ENCODE data around the gene SIAH2.

The SIAH2 gene

GRCh38 chr3:150775001-150775599 is 12.1 kb upstream of the SIAH2 start:
- no peak for DNase-seq (ENCODE audit: low read depth in 2 of 2)

GRCh38 chr3:150773616-150774192 is 10.7 kb upstream of the SIAH2 start:
- no peak for DNase-seq (ENCODE audit: low read depth in 2 of 2)

DNA sequence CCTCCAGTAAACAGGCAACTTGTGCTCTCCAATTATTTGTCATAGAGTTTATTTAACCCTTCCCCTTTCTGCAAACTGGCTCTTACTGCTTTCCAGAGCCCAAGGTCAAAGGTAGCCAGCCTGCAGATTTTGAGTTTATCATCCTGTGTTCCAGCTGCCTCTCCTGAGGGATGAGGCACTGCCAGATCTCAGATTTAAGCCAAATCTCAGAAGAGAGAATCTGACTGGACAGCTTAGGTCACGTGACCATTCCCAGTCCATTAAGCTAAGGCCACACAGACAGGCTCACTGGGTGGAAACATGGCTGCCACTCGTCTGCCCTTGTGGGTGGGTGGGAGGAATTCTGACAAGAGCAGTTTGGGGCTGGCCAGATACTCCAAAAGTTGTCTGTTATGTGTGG is 8.6 kb upstream of the SIAH2 start:
- DNase-seq (ENCODE audit: low read depth in 2 of 2): no peak

DNA sequence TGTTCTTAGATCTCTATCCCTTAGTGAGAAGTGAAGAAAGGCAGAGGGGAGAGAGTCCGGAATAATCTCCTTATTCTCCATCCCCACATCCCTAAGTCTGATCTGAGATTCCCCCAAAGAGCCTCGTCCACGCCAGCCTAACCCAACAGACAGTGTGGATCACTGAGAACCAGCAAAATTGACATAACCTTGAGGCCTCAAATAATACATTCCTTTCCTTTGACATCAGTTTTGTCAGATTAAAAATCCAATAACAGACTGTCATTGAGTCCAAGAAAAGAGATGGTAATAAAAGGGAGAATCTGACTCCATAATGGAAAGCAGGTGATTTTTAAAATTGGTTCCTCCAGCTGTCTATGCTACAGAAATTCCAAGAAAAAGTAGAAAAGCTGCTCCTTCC is 7.7 kb upstream of the SIAH2 start:
- no peak for DNase-seq (ENCODE audit: low read depth in 2 of 2)

GRCh38 chr3:150766742-150767141 is 3.8 kb upstream of the SIAH2 start:
- no peak for DNase-seq (ENCODE audit: low read depth in 2 of 2)

DNA sequence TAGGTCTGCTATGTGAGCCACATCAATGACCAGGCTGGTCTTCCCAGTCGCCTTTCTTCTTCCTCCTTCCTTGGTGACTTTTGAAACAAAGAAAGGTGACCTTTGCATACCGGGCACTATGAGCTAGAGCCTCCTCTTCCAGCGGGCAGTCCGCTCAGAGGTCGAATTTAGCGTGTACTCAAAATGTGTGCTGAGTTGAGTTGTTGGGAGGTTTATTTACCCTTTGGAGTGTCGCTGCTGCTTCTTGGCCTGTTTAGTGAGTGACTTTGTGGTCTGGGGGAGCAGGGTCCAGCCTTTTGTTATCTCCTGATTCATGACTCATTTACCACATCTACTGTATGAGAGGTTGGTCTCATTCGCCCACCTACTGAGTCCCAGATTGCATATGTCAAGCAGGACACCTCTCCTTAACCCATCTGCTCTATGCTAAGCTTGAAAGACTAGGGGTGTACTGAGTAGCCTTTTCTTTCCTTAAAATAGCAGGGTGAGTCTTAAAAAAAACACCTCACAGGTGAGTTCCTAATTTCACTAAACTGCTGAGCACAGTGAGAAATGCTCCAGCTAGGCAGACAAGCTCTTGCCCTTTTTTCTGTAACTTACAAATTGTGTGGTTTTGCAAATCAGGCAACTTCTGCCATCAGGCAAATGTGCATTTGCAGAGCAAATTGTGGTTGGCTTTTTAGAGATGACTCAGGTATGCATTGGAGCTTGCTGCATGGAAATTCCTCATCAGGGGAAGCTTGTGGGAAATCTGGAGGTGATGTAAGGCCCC is 3.2 kb upstream of the SIAH2 start:
- no peak for DNase-seq (ENCODE audit: low read depth in 2 of 2)

- no peak for DNase-seq (ENCODE audit: low read depth in 2 of 2)
These were observed 2.0 kb upstream of the SIAH2 start for GRCh38 chr3:150764967-150765366.

GRCh38 chr3:150764566-150764965 is 1.6 kb upstream of the SIAH2 start:
- DNase-seq (ENCODE audit: low read depth in 2 of 2): no peak

DNA sequence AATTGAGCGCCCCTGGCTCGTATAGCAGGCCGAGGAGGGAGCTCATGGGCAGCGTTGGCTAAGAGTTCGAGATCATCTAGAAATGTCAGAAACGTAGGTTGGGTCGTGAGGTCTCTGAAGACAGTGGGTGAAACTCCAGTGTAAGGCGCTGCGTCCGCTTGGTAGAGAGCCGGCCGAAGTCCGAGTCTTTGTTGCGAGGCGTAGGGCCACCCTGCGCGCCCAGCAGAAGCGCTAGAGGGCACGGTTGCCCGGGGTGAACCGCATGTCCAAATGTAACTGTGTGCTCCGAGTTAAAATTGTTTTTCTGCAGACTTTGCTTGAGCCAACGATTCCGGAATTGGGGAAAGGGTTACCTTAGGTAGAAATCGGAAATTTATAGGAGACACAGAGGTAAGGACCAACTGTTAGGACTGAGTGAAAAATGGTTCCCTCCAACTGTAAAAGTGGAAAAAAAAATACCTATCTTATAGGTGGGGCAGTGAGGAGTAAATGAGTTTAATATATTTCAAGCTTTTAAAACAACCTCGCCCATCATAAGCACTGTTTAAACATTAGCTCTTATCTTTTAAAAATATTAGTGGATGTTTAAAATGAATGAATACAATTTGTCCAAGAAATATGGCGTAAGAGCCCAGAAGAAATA is 993 bp upstream of the SIAH2 start:
- DNase-seq (ENCODE audit: low read depth in 2 of 2): peak; percentile 30 to 43

DNA sequence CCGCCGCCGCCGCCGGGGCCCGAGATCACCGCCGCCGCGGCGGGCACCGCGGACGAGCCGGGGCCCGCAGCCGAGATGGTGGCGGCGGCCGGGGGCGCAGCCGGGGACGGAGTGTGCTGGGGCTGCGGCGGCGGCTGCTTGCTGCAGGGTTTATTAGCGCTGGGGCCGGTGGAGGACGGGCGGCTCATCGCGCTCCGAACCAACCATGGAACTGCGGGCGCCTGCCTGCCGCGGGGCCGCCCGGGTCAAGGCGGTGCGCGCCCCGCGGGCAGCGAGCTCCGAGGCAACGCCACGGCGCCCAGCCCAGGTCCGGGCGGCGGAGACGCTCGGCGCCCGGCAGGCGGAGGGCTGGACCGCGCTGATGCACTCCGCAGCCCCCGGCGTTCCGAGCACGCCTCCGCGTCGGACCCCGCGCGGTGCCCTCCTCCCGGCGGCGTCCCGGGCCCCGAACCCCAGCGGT is 277 bp downstream of the SIAH2 start:
- no peak for DNase-seq (ENCODE audit: low read depth in 2 of 2)

DNA sequence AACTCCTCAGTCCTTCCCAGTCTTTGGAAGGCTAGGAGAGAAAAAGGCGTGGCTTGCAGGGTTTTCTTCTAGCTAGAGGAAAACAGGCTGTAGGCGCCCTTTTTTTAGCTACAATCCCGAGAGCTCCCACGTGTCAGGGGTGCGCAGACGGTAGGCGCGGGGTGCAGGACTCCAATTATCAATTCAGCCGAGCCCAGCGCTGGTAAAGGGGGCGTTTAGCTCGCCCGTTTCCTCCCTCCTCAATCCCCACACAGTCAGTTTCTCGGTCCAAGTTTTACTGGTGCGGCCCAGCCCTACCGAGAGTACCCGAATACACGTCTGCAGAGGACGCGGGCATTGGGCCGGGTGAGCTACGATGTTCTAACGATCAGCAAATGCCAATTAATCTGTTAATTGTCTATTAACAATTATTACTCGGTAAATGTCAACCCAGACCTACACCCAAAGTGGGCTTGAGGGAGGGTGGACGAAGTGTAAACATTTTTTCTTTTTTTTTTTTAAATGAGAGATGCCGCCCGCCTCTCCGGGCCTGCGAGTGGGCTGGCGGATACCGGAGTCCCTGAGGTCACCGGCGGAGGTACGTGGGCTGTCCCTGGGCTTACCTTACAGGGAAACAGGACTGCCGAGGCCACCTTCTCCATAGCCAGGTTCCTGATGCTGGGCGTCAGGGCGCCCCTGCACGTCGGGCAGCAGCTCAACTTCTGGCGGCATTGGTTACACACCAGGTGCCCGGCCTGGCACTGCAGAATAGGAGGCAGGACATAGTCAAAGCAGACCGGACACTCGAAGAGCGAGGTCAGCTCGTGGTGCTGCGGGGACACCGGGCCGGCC is 923 bp downstream of the SIAH2 start:
- no peak for DNase-seq (ENCODE audit: low read depth in 2 of 2)

GRCh38 chr3:150760431-150761200 is 2.4 kb downstream of the SIAH2 start:
- peak in 1 of 2 donors; percentile 42 for DNase-seq (ENCODE audit: low read depth in 2 of 2)

- DNase-seq (ENCODE audit: low read depth in 2 of 2): no peak
These were observed 3.0 kb downstream of the SIAH2 start for GRCh38 chr3:150759947-150760346.

GRCh38 chr3:150759319-150759718 is 3.6 kb downstream of the SIAH2 start:
- no peak for DNase-seq (ENCODE audit: low read depth in 2 of 2)

DNA sequence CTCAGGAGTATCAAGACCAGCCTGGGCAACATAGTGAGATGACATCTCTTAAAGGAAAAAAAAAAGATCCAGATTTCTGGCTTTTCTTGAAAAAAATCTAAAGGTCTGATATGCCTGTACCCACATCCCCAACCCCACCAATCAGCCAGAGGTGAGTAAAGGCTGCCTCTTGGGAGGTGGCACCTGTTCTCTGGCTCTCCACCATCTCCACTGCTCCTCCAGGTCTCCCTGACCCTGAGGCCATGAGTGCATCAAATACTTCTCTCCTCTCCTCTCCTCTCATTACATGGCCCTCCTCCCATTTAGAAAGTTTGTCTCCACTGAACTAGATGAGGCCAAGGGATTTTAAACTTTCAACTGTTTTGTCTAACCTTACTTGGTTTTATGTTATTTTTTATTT is 5.2 kb downstream of the SIAH2 start:
- no peak for DNase-seq (ENCODE audit: low read depth in 2 of 2)

GRCh38 chr3:150757364-150757763 is 5.6 kb downstream of the SIAH2 start:
- DNase-seq (ENCODE audit: low read depth in 2 of 2): no peak

DNA sequence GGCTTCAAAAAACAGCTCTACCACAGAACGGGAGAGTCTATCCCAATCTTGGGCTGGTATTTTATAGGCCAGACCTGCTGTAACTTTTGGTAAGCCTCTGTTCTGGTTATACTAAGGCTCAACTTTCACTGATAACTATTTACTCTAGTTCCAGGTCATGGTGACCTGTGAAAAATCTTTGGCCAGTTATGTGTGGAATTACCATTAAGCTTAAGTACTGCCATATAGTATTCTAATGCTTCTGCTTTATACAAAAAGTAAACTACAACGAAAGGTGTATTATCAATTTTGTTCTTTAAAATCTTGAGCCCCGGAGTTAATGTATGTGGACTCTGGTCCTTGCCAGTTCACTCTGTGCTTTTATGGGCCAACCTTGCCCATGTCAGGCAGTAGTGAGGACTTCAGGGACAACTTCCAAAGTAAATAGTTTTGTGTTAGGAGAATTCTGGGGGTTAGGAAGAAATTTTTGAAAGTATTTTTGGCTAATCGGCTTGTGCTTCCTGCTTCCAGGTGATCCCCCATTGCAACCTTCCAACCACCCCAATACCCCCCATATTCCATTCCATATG is 6.4 kb downstream of the SIAH2 start:
- DNase-seq (ENCODE audit: low read depth in 2 of 2): no peak

DNA sequence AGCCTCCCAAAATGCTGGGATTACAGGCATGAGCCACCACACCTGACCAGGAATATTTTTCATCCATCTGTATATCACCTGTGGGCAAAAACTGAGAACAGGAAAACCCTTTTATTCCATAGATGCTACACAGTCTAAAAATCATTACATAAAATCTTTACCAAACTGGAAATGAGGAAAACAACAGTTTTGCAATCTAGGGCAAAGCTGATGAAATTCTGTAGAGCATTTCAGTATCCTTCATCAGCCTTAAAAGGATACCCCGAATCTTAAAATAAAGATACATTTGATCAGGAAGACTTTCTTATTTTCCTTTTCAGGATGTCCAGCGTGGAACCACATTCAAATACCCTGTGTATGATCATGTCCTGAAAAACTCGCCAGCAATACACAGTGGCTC is 7.1 kb downstream of the SIAH2 start:
- no peak for DNase-seq (ENCODE audit: low read depth in 2 of 2)

DNA sequence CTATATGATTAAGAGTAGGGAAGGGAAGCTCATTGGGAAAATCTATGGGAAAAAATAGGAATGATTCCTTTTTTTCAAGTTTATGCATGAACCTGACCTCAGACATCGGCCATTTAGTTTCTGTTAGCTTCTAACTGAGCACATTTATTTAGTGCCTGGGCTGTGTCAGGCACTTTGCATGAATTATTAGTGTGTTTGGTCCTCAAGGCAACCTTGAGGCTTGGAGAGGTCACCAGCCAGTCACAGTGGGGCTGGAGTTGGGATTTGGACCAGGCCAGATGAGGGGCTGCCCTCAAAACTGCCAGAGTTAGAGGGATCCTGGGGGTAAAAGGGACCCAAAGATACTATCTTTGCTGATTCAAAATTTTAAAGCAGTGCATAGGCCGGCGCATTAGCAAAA is 8.1 kb downstream of the SIAH2 start:
- DNase-seq (ENCODE audit: low read depth in 2 of 2): no peak

DNA sequence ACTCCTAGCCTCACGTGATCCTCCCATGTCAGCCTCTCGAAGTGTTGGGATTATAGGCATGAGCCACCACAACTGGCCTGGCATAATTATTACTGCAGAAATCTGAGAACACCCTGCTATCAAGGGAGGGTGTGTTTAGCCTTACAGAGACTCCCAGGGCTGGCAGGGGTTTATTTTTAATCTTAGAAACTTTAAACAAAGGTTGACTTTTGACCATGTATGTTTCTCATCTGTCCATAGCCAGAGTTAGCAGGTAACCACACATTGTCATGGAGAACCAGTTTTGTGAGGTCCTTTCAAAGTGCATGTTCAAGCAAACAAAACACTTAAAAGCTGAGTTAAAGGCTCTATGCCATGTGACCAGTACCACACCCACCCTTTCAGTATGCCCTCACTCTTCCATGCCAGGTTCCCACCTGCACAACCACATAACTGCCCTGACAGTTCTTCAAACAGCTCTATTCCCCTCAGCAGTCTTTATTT is 11.1 kb downstream of the SIAH2 start:
- DNase-seq (ENCODE audit: low read depth in 2 of 2): no peak

GRCh38 chr3:150749255-150749654 is 13.7 kb downstream of the SIAH2 start:
- DNase-seq (ENCODE audit: low read depth in 2 of 2): no peak

All from stimulated activated CD4-positive, alpha-beta T cell treated with anti-CD3 and anti-CD28 coated beads, Interleukin-1b, Interleukin-23, amount 100 ng/mL, for 4 hours (primary cell).